Ureter (tissue), 1 donor: ENCODE measurements around the gene STK25. TPM values are rescaled to one million over a fixed set of nuclear protein-coding genes. Genes with fewer than 3 reads are reported as not detected.
"Not testable (repeated sequence)": the region's sequence is repeated elsewhere in the genome, so short reads cannot be mapped to it uniquely, and the experiment has no call there.

Experiments
- DNase-seq: peaks from one replicate; pipeline ENCODE4 v3.0.0-alpha.2; 2020; ENCODE audit warnings: low spot score
- total RNA-seq: library from RNA; stranded (reverse); gene quantifications from one replicate; pipeline ENCODE4 v1.2.4, GENCODE V29; 2023
- donor health status: DM: yes; HTN: yes; CAD: no.

STK25 gene
- total RNA-seq, 1 donor from 2014 or later, result 166 TPM

DNA sequence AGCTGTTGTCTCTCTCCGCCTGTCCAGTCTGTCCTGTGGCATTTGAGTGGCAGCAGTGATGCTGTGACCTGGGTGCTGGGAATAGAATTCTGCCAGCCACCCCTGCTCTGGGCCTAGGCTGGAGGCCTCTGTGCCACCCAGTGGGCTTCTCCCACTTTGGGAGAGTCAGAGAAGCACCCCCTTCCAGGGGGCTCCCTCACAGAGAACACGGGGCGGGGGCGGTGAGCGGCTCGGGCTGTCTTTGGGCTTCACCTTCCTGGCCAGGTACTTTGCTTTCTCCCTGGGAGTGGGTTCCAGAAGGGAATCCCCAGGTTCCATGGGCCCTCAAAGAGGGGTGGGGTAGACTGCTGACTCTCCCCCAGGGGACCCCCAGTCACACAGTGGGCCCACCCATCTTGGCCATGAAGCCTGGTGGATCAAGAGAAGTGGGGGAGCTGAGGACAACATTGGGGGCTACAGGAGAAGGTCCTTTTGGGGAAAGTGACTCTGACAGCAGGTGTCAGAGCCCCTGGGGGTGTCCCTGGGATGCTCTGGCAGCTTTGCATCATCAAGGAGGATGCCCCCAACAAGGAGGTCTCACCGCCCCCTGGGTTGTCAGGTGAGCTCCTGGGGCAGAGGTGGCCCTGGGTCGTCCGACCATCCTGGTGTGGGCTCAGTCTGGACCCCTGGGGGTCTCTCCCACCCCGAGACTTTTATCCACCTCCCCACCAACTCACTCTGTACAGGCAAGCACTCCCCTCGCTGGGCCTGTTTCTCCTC lies 31.4 kb upstream of the STK25 start:
- DNase-seq, result no peak

DNA sequence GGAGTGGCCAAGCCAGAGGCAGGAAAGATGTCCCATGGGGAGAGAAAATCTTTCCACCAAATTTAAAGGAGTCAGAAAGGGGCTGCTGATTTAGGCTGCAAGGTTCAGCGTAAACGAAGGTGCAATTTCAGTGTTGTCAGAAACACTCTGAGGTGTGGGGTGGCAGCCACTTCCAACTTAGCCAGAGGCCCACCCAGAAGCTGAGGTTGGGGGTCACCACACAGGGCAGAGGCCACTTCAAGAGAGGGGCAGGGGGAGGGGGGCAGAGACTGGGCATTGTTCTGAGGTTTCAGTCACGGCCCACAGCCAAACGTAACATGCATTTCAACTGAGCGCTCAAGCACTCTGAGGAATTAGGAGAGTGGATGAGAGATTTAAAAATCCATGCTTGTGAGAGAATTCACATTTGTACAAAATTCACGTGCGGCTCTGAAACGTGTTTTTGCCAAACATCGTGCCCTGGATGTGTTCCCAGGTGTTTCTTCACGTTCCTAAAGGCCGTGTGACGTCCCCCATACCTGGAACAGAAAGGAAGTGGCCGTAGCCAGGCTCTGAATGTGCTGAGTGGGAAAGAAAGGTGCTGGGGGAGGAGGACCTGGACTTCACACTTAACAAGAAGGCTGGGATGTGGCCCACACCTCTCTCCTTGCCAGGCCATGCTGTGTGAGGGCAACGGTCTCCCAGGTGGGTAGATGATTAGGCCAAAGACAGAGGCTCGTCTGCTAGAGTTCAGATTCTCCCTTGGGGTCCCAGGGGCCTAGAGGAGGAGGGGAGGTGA lies 30.6 kb upstream of the STK25 start:
- DNase-seq, result no peak

DNA sequence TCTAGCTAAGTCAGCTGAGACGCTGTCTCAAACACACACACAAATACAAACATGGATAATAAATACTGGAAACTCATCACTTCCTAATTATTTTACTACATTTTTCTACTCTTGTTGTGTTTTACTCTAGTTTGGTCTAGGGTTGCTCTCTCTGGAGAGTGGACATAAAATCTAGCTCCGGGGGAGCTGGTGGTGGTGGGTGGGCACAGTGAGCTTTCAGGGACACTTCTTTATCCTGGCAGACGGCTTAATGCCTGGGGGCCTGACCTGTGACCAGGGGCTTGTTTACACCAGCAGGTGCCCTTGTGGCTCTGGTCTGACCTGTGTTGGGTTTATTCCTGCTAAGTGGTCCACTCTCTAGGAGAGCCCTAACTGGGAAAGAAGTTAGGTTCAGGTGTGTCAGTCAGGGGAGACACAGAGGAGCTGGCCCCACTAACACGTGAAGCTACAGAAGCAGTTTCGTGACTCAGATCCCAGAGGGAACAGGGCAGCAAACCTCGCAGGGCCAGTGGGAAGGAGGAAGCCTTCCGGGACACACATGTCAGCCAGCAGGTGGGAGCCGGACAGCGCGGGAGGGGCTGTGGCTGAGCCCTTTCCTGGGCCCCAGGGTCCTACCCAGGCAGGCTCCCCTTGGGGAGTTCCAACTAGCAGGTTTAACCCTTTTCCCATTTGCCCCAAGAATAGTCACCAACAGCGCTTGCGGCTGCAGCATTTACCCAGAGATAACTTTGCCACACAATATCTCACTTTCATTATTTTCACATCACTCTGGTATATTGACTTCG lies 27.7 kb upstream of the STK25 start:
- no peak for DNase-seq

DNA sequence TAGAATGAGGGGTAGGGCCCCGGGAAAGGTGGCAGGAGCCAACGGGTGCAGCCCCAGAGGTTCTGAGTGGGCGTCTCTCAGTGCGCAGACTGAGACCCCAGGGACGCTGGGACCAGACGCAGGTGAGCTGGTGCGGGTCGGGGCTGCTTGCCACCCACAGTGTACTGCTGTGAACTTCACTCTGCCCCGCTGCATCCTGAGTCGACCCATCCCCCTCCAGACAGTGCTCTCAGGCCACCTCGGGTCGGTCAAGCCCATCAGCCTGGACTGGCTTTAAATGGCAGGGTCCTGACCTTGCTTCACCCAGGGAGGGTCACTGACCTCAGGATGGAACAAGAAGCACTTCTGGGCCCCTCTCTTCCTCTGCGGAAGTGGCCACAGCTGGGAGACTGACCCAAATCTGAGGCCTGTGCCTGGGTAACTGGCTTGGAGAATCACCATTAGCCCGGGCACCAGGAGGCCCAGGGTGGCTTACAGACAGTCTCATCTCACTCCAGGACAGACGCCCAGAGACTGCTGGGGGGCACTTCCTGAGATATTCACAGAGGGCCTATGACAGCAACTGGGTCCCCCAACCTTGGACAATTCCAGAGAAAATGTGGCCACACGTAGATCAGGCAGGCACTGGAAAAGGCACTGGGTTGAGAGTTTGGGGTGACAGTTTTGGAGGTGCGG lies 26.5 kb upstream of the STK25 start:
- DNase-seq, result no peak

DNA sequence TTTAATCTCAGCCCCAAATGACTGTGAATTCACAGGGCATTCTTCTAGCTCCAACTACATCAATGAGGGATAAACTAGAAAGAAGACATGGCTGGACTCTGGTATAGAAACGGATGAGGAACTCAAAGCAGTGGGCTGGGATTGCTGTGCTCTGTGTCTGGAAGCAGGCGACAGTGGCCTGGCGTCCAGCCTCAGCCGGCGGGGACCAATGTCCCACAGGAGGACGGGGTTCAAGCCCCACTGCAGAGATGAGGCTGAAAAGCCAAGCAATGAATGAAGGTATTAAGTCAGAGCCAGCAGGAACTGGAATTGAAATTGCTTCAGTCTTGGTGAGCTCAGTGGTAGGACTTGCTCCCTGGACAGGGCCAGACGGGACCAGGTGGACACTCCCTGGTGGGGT lies 25.9 kb upstream of the STK25 start:
- DNase-seq, result no peak

DNA sequence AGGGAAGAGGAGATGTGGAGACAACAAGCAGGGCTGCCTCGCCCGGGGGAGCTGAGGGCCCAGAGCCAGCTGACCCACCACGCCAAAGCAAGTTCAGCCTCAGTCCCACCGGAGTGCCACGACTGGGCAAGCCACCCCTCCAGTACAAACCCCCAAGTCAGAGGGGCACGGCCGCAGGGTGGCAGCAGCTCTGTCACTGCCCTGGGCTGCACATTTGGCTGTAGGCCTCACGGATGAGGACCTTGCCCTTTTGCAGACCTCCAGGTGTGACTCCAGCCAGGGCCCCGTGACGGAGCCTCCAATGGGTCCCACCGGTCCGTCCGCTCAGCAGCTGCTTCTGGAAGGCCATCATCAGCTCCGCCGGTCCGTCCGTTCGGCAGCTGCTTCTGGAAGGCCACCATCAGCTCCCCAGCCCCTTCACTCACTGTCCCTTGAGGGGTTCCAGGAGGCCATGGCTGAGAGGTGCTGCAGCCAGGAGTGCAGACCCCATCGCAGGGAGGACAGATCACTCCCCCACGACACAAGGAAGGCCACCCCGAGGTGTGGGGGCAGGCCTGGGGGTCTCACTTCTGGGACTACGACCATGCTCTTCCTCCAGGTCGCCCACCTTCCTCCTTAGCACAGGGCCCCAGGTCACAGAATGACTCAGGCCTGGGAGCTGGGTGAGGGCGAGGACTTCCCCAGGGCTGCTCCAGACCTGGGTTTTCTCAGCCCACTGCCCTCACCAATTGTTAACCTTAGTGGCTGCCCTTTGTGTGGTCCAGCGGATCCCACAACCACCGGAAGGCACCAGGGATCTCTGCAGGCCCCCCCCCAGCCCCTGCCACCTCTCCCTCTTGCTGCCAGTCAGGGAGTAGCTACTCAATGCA lies 24.6 kb upstream of the STK25 start:
- no peak for DNase-seq

DNA sequence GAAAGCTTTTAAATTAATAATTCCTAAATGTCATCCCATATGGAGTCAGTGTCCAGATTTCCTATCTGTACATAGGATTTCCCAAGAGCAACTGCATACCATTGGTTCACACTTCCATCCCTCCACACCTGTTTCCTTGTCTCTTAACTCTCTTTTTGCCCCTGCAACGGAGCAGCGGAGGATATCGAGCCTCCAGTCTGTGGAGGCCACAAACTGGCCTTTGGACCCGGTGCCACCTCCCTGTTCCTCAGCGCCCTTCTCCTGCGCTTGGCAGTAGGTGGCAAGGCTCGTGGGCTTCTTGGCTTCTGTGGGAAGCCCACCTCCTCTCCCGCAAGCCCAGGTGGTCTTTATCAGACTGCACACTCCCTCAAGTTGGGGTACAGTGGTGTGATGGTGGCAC lies 23.8 kb upstream of the STK25 start:
- DNase-seq, result no peak

DNA sequence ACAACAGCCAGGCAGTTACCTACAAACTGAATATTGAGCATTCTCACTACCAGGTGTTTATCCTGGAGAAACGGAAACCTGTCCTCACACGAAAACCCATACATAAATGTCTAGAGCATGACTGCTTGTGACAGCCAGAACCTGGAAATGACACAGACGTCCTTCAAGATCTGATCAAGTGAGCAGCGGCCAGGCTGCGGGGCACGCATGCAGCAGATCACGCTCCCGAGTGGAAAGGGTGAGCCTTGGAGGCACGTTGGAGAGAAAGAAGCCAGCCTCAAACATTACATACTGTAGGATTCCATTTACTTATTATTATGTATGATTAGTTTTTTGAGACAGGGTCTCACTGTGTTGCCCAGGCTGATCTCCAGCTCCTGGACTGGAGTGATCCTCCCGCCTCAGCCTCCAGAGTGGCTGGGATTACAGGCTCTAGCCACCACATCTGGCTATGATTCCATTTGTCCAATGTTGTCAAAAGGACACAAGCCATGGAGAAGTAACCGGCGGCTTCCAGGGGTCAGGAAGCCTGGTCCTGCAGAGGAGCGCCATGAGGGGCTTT lies 22.9 kb upstream of the STK25 start:
- DNase-seq, result no peak

DNA sequence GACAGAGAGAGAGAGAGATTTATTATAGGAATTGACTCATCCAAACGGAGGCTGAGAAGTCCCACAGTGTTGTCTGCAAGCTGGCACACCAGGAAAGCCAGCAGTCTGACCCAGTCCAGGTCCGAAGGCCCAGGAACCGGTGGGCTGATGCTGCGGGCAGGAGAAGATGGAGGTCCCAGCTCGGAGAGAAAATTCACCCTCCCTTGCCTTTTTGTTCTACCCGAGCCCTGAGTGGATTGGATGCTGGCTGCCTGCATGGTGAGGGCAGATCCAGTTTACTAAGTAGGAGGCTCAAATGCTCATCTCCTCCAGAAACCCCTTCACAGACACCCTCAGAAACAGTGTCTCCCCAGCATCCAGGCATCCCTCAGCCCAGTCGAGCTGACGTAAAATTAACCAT lies 22.2 kb upstream of the STK25 start:
- DNase-seq, result no peak

DNA sequence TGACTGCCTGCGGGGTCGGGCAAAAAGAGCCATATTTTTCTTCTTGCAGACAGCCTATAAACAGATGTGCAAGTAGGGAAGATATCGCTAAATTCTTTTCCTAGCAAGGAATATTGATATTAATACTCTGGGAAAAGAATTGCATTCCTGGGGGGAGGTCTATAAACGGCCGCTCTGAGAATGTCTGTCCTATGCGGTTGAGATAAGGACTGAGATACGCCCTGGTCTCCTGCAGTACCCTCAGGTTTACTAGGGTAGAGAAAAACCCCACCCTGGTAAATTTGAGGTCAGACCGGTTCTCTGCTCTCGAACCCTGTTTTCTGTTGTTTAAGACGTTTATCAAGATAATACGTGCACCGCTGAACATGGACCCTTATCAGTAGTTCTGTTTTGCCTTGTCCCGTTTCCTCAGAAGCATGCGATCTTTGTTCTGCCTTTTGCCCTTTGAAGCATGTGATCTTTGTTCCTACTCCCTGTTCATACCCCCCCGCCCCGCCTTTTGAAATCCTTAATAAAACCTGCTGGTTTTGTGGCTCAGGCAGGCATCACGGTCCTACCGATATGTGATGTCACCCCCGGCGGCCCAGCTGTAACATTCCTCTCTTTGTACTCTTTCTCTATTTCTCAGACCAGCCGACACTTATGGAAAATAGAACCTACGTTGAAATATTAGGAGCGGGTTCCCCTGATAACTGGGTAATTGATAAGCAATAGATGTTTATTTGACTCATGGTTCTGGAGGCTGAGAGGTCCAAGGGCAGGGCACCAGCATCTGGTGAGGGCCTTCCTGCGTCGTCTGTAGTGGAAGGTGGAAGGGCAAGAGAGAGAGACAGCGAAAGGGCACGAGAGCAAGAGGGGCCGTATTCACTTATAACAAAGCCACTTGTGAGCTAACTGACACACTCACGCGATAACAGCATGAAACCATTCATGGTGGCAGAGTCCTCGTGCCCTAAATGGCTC lies 17.7 kb upstream of the STK25 start:
- DNase-seq, result not testable (repeated sequence)

DNA sequence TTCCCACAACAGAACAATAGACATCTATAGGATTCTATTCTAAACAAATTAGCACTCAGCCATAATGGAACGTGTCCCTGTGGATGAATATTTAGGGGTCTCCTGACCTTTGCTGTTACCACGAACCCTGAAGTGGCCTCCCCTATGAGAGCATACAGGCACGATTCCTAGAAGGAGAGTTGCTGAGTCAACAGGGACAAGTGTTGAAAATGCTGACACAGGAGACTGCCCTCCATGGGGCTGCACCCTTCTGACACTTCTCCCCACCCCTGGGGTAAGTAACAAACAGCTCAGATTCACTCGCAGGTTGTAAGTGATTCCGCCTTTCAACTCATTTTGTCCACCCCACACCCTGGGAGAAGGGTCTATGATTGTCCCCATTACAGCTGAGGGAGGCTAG lies 14.1 kb upstream of the STK25 start:
- DNase-seq, result no peak

DNA sequence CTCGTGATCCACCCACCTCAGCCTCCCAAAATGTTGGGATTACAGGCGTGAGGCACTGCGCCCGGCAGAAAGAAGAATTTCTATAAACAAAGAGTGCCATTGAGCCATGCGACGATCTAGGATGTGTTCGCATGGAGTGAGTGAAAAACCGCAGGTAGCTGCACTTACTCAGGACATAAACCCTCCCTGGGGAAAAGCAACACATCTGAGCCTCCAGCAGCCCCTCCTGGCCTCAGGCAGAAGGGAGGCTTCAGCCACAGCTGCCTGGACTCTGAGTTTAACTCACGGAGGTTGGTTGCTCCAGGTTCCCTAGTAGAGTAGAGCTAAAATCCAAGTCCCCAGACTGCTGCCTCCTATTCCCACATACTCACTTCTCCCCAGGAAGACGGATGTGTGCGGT lies 11.3 kb upstream of the STK25 start:
- DNase-seq, result no peak

DNA sequence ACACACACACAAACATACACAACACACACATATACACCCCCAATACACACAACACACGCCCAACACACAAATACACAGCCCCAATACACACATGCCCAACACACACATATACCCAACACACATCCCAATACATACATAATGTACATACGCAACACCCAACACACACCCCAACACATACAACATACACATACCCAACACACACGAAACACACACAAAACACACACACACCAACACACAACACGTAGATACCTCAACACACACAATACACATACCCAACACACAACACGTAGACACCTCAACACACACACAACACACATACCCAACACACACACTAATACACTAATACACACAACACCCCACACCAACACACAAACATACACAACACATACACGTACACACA lies 8.9 kb upstream of the STK25 start:
- no peak for DNase-seq

DNA sequence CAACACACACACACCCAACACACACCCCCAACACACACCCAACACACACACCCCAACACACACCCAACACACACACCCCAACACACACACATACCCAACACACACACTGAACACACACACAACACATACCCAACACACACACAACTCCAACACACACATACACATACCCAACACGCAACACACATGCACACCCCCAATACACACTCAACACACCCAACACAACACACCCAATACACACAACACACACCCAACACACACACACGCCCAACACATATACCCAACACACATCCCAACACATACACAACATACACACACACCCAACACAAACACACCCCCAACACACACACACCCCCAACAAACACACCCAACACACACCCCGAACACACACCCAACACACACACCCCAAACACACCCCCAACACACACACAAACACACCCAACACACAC lies 8.2 kb upstream of the STK25 start:
- DNase-seq, result no peak

DNA sequence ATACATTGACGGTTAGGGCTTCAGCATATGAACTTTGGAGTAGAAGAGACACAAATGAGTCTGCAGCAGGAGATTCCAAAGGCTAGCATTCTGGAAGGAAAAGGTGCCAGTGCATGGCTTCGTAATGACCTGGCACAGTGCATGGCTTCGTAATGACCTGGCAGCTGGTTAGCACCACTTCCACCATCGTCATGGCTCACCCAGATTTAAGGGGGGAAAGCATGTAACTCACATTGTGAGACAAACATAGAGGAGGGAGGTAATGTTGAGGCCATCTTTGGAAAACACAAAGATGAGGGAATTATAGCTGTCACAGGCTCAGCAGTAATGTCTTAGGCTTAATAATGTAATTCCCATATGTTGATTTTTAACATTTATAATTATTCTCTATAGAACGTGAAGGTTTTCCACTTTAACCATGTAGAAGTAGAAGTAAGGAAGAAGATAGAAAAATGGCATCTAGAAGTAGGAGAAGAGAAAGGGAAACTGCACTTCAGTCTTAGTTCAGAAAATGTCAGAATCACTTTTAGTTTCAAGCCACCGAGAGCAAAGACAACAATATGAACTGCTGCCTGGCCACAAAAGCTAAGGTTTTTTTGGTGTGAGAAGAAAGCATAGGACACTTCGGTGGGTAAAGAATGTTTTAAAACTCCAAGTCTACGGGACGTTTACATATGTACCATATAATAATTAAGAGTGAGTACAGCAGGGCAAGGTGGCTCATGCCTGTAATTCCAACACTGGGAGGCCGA lies 6.8 kb upstream of the STK25 start:
- no peak for DNase-seq

DNA sequence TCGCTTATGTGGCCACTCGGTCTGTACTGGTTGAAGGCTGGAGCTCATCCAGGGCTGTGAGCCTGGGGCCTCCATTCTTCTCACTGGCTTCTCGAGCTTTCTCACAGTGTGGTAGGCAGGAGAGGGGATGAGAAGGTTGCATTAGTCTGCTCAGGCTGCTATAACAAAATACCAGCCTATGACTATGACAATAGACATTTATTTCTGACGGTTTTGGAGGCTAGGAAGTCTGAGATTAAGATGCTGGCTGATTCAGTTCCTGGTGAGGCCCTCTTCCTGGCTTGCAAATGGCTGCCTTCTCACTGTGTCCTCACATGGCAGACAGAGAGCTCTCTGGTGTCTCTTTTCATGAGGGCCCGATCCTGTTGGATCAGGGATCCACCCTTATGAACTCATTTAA lies 6.2 kb upstream of the STK25 start:
- no peak for DNase-seq

DNA sequence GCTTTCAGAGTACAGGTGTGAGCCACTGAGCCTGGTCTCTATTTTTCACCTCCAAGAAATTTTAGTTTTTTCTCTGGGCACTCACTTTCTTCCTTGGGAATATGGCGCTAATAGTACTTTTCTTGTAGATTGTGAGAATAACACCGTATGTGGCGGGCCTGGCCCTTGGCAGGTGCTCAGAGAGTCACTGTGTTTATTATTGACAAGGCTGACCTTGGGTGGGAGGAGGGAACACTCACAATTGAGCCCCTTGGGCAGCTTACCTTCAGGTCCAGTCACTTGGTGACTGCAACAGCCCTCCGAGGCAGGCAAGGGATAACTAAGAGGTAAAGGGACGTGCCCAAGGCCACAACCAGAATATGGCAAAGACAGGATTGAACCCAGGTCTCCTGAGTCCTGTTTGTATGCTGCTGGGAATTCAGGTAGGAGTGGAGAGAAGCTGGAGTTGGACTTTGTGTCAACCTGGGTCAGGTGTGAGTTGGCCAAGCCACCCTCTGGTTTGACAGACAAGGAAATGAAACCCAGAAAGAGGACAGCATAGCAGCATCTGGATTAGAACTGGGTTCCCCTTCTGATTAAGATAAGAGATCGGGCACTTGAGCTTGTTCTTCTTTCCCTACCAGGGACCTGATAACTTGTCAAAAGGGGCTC lies 2.8 kb upstream of the STK25 start:
- no peak for DNase-seq

DNA sequence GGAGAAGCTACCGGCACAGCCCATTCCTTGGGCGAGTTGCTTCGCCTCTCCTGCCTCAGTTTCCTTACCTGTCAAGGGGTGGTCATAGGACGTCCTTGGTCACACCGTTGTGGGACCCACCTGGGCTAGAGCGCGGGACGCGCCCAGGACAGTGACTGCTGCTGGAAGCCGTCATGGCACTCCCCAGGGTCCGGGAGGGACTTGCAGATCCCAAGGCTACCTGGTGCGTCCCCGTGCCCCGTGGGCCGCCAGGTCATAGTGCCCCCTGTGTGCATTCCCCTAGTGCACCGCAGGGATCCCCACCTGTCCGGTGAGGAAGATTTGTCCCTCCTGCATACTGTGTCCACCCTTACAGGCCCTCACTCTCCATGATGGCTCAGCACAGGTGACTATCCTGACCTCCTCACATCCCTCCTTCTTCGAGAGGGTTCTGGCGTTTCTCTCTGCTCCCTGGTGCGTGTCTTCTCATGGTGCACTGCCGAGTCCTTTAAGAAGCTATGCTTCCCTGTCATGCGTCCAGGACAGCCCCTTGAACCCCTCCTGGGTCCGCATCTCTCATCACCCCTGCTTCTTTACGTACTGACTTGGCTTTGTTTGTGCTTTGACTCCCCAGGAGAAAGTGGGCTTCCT lies 886 bp upstream of the STK25 start:
- no peak for DNase-seq
